HepG2 (cell line): ENCODE measurements around the gene HOXD12. TPM values are rescaled to one million over a fixed set of nuclear protein-coding genes. Genes with fewer than 3 reads are reported as not detected.

Experiments
- ATAC-seq: fragments of 200-7000 bp; cut with Tn5 transposase; 3 replicates; pipeline ENCODE4 v1.9.1; 2020; ENCODE audit warnings: mild to moderate bottlenecking, moderate library complexity
- BruUV-seq: library from RNA; stranded (reverse); fragments of 400-500 nt; replicated peaks from 2 replicates; lab custom pipeline; 2021; lab: Mats Ljungman, UMichigan
- CTCF ChIA-PET: fragments of 300-600 bp; formaldehyde crosslinking; extraction: SDS; loops from one replicate; lab custom pipeline; 2021; ENCODE audit warnings: low total read pairs, inconsistent platforms, low intra/inter-chr PET ratio; lab: Yijun Ruan, JAX
- POLR2A ChIA-PET: fragments of 350-600 bp; sonication (Branson Sonifier 250); formaldehyde crosslinking; loops from one replicate; lab custom pipeline; 2020; ENCODE audit warnings: antibody characterized with exemption, inconsistent platforms; lab: Yijun Ruan, JAX
- DNase-seq: peaks from one replicate; pipeline ENCODE4 v3.0.0-alpha.2; 2015; ENCODE audit warnings: low spot score
- FAIRE-seq: peaks from 3 replicates; lab custom pipeline; 2011; peaks lifted over from hg19 to GRCh38; lab: Jason Lieb, UNC
- H2AFZ ChIP-seq: one replicate; pipeline ENCODE4 v1.6.1; 2011; ENCODE audit warnings: low read length, inconsistent platforms
- H3K27ac ChIP-seq: fragments of 300-600 bp; 3 replicates; pipeline ENCODE4 v1.8.0; 2011; ENCODE audit warnings: mixed run types, mild to moderate bottlenecking, mixed read lengths, low read length, inconsistent platforms; ENCODE audit not compliant: insufficient read depth; ENCODE audit errors: extremely low read length
- H3K27me3 ChIP-seq, 2 experiments: fragments of 200-600 bp in 1 of 2; 2 replicates in 1 of 2; 3 replicates in 1 of 2; pipeline versions ENCODE4 v1.6.0 to v1.8.0; 2011; ENCODE audit warnings: low read length in 2 of 2, mild to moderate bottlenecking in 2 of 2, moderate library complexity in 2 of 2, inconsistent platforms in 1 of 2; ENCODE audit not compliant: insufficient read depth in 2 of 2, control insufficient read depth in 1 of 2
- H3K36me3 ChIP-seq, 2 experiments: fragments of 200-600 bp in 1 of 2; replicated peaks in 1 of 2; 2 replicates in 1 of 2; 3 replicates in 1 of 2; pipeline versions ENCODE4 v1.5.1 to v1.8.0; 2011; ENCODE audit warnings: low read length in 2 of 2, inconsistent platforms in 1 of 2; ENCODE audit not compliant: insufficient read depth in 2 of 2, control insufficient read depth in 1 of 2
- H3K4me1 ChIP-seq: 2 replicates; pipeline ENCODE4 v1.5.1; 2012; ENCODE audit warnings: low read length, inconsistent platforms; ENCODE audit not compliant: insufficient read depth
- H3K4me2 ChIP-seq: 2 replicates; pipeline ENCODE4 v1.6.0; 2011; ENCODE audit warnings: low read depth, low read length, inconsistent platforms
- H3K4me3 ChIP-seq, 3 experiments: fragments of 200-600 bp in 1 of 3; sonication (generic), shearing (Covaris generic) in 1 of 3; replicated peaks in 1 of 3; 2 replicates each; pipeline ENCODE4 v1.5.1; 2011 to 2016; ENCODE audit warnings: low read length in 3 of 3, inconsistent platforms in 2 of 3, low read depth in 2 of 3, mild to moderate bottlenecking in 2 of 3, control low read depth in 1 of 3, mixed read lengths in 1 of 3; ENCODE audit not compliant: insufficient read depth in 1 of 3
- H3K79me2 ChIP-seq: one replicate; pipeline ENCODE4 v1.6.1; 2011; ENCODE audit warnings: low read length, inconsistent platforms; ENCODE audit not compliant: insufficient read depth
- H3K9ac ChIP-seq: 2 replicates; pipeline ENCODE4 v1.6.0; 2011; ENCODE audit warnings: mild to moderate bottlenecking, low read depth, low read length, inconsistent platforms; ENCODE audit not compliant: insufficient read depth
- H3K9me3 ChIP-seq: 2 replicates; pipeline ENCODE4 v1.5.1; 2012; ENCODE audit warnings: mild to moderate bottlenecking, low read length
- H4K20me1 ChIP-seq: 2 replicates; pipeline ENCODE4 v1.6.0; 2011; ENCODE audit warnings: inconsistent platforms, mild to moderate bottlenecking, low read length, moderate library complexity; ENCODE audit not compliant: insufficient read depth
- MEF2D ChIP-seq: sonication (generic); formaldehyde crosslinking; IDR thresholded peaks from 2 replicates; pipeline ENCODE4 v1.5.1; 2020; ENCODE audit warnings: mild to moderate bottlenecking, missing genetic modification reagents
- MIXL1 ChIP-seq: IDR thresholded peaks from 2 replicates; pipeline ENCODE4 v1.6.1; 2016
- MZF1 ChIP-seq: sonication (generic); formaldehyde crosslinking; IDR thresholded peaks from 2 replicates; pipeline ENCODE4 v1.8.1; 2023; ENCODE audit warnings: mild to moderate bottlenecking, missing genetic modification reagents, borderline replicate concordance
- NFKB2 ChIP-seq: sonication (generic); formaldehyde crosslinking; IDR thresholded peaks from 2 replicates; pipeline ENCODE4 v1.4.0; 2020; ENCODE audit warnings: missing genetic modification reagents, borderline replicate concordance
- PHF21A ChIP-seq: sonication (generic); formaldehyde crosslinking; IDR thresholded peaks from 2 replicates; pipeline ENCODE4 v1.5.0; 2020; ENCODE audit warnings: mild to moderate bottlenecking, missing genetic modification reagents
- PRPF4 ChIP-seq: fragments of 200-400 bp; formaldehyde crosslinking; IDR thresholded peaks from 2 replicates; pipeline ENCODE4 v1.6.1; 2016; ENCODE audit warnings: low read length, low read depth; ENCODE audit not compliant: poor library complexity, severe bottlenecking
- SMYD3 ChIP-seq: sonication (generic); formaldehyde crosslinking; IDR thresholded peaks from 2 replicates; pipeline ENCODE4 v1.8.1; 2023; ENCODE audit warnings: mild to moderate bottlenecking, missing genetic modification reagents
- ZNF431 ChIP-seq: sonication (generic); formaldehyde crosslinking; IDR thresholded peaks from 2 replicates; pipeline ENCODE4 v1.9.0; 2022; ENCODE audit warnings: missing genetic modification reagents, low read depth, mild to moderate bottlenecking, borderline replicate concordance
- ZNF572 ChIP-seq: sonication (generic); formaldehyde crosslinking; IDR thresholded peaks from 2 replicates; pipeline ENCODE4 v1.5.1; 2020; ENCODE audit warnings: mild to moderate bottlenecking, missing genetic modification reagents
- ZNF670 ChIP-seq: sonication (generic); formaldehyde crosslinking; IDR thresholded peaks from 2 replicates; pipeline ENCODE4 v1.8.0; 2022; ENCODE audit warnings: mild to moderate bottlenecking, missing genetic modification reagents, borderline replicate concordance
- ZNF737 ChIP-seq: sonication (generic); formaldehyde crosslinking; IDR thresholded peaks from 2 replicates; pipeline ENCODE4 v1.5.0; 2020; ENCODE audit warnings: missing genetic modification reagents, mild to moderate bottlenecking, borderline replicate concordance
- WGBS: methylation state at CpG from one replicate; pipeline ENCODE4 v1.1.6; 2017; ENCODE audit warnings: low lambda C conversion rate; 5-methylcytosine and 5-hydroxymethylcytosine counted together
- in situ Hi-C: cut with HindIII; loops from 2 replicates; pipeline ENCODE4 v1.10.0; 2017; ENCODE audit warnings: low pct_unique_long_range_greater_than_20kb; ENCODE audit not compliant: extremely low pct_ligation_motif_present
- intact Hi-C: fragments of 100-400 bp; cut with micrococcal nuclease; formaldehyde crosslinking; loops from one replicate; pipeline ENCODE4 v1.10.0; 2022; ENCODE audit not compliant: unreplicated experiment
- polyA plus RNA-seq, 8 experiments: library from polyadenylated mRNA; depleted of rRNA in 3 of 8; stranded (reverse) in 7 of 8; unstranded in 1 of 8; fragments of >200 nt; fragmentation: Illumina TruSeq in 4 of 8; extraction: Trizol in 4 of 8; gene quantifications; 2 replicates each; pipeline versions ENCODE4 v1.2.1 to v1.2.3, GENCODE V29; 2011 to 2016; ENCODE audit warnings: low read depth in 4 of 8, missing spikeins in 1 of 8, mixed read lengths in 1 of 8; ENCODE audit not compliant: insufficient read depth in 1 of 8
- total RNA-seq, 5 experiments: library from RNA; depleted of rRNA; stranded (reverse); fragments of >200 nt; fragmentation: Illumina TruSeq; extraction: Trizol; gene quantifications; 2 replicates each; pipeline ENCODE4 v1.2.3, GENCODE V29; 2016; ENCODE audit warnings: low read depth in 1 of 5
- TF ChIP-seq, protein P1 (sequence below): IDR thresholded peaks from 2 replicates; pipeline ENCODE4 v1.6.1; 2016; ENCODE audit warnings: missing genetic modification reagents, missing compliant biosample characterization
- TF ChIP-seq, protein P2 (sequence below): sonication (generic); formaldehyde crosslinking; IDR thresholded peaks from 2 replicates; pipeline ENCODE4 v1.4.0; 2020; ENCODE audit warnings: missing genetic modification reagents, borderline replicate concordance
- TF ChIP-seq, protein P3 (sequence below): sonication (generic); formaldehyde crosslinking; IDR thresholded peaks from 2 replicates; pipeline ENCODE4 v1.4.0; 2020; ENCODE audit warnings: mild to moderate bottlenecking, missing genetic modification reagents, borderline replicate concordance

Gene HOXD12
- total and polyA plus RNA-seq, 2 of the 13 experiments (the other 11 are each of a cell fraction or from before 2014, with no cell fraction given), result not detected

DNA sequence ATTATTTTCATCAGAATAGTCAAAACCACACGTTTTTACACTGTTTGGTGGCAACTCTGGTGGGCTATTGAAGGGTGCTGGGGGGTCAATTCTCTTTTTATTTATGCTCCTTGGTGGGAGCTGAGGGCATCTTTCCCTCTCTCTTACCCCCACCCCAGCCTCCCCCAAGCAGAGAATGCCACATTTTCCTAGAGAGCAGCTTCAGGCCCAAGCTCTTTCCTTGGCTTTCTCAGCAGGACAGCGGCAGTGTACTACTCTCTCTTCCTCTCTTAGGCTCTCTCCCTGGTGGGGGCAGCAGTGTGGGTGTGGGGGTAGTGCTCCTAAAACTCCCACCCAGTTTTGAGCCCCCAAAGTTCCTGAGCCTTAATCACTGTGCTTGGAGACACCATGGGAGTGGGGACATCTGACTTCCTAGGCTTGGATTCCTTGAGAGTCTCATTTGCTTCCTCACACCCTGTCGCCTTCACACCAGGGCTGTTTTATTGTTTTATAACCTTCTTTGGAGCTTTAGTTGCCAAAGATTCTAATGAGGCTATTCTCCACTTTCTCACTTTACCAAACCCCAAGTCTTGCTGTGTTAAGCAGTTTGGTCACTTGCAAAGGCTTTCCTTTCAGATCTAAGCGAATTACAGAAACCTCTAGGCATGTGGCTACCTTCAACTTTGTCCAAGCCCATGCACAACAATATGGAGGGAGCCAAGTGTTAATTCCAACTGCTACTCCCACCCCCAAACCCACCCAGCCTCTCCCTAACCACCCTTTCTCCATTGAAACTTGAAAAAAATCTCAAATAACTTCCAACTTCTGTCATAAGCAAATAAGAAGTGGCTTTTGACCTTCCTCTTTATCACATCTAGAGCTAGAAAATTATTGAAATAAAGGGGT, 45.7 kb downstream of the HOXD12 start:
- Histone ChIP-seq H3K4me2 (no peak overlapping the region), H3K4me3 (no peak overlapping the region), H3K27me3 (peaks cover 12 to 92% of the 10 kb centered on the region in 2 experiments), H2AFZ (no peak overlapping the region), H3K36me3 (no peaks in the 10 kb centered on the region), H3K79me2 (no peaks in the 10 kb centered on the region), H3K9me3 (no peaks in the 10 kb centered on the region), H3K4me1 (peaks cover 28% of the 10 kb centered on the region), H3K9ac (no peak overlapping the region), H3K27ac (no peak overlapping the region), H4K20me1 (no peaks in the 10 kb centered on the region)
- BruUV-seq, result no TSS peak
- FAIRE-seq (no peak), ATAC-seq (no peak), DNase-seq (no peak)
- WGBS, result 3% methylated on average over 4 of the region's 4 CpGs
- intact Hi-C loops, result no loop called here
- in situ Hi-C loops, result no loop called here
- CTCF ChIA-PET, result no interaction called here
- POLR2A ChIA-PET, result no interaction called here
- TF ChIP-seq, protein P1, sequence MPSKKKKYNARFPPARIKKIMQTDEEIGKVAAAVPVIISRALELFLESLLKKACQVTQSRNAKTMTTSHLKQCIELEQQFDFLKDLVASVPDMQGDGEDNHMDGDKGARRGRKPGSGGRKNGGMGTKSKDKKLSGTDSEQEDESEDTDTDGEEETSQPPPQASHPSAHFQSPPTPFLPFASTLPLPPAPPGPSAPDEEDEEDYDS, result no peak
- TF ChIP-seq PRPF4 (no peak), PHF21A (CRISPR knock-in tag) (no peak), MIXL1 (no peak), MZF1 (CRISPR knock-in tag) (no peak), SMYD3 (CRISPR knock-in tag) (no peak), ZNF572 (CRISPR knock-in tag) (no peak), ZNF670 (CRISPR knock-in tag) (no peak), NFKB2 (CRISPR knock-in tag) (no peak), ZNF431 (CRISPR knock-in tag) (no peak), MEF2D (CRISPR knock-in tag) (no peak), ZNF737 (CRISPR knock-in tag) (no peak)
- TF ChIP-seq, protein P2, sequence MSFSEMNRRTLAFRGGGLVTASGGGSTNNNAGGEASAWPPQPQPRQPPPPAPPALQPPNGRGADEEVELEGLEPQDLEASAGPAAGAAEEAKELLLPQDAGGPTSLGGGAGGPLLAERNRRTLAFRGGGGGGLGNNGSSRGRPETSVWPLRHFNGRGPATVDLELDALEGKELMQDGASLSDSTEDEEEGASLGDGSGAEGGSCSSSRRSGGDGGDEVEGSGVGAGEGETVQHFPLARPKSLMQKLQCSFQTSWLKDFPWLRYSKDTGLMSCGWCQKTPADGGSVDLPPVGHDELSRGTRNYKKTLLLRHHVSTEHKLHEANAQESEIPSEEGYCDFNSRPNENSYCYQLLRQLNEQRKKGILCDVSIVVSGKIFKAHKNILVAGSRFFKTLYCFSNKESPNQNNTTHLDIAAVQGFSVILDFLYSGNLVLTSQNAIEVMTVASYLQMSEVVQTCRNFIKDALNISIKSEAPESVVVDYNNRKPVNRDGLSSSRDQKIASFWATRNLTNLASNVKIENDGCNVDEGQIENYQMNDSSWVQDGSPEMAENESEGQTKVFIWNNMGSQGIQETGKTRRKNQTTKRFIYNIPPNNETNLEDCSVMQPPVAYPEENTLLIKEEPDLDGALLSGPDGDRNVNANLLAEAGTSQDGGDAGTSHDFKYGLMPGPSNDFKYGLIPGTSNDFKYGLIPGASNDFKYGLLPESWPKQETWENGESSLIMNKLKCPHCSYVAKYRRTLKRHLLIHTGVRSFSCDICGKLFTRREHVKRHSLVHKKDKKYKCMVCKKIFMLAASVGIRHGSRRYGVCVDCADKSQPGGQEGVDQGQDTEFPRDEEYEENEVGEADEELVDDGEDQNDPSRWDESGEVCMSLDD, result no peak
- TF ChIP-seq, protein P3, sequence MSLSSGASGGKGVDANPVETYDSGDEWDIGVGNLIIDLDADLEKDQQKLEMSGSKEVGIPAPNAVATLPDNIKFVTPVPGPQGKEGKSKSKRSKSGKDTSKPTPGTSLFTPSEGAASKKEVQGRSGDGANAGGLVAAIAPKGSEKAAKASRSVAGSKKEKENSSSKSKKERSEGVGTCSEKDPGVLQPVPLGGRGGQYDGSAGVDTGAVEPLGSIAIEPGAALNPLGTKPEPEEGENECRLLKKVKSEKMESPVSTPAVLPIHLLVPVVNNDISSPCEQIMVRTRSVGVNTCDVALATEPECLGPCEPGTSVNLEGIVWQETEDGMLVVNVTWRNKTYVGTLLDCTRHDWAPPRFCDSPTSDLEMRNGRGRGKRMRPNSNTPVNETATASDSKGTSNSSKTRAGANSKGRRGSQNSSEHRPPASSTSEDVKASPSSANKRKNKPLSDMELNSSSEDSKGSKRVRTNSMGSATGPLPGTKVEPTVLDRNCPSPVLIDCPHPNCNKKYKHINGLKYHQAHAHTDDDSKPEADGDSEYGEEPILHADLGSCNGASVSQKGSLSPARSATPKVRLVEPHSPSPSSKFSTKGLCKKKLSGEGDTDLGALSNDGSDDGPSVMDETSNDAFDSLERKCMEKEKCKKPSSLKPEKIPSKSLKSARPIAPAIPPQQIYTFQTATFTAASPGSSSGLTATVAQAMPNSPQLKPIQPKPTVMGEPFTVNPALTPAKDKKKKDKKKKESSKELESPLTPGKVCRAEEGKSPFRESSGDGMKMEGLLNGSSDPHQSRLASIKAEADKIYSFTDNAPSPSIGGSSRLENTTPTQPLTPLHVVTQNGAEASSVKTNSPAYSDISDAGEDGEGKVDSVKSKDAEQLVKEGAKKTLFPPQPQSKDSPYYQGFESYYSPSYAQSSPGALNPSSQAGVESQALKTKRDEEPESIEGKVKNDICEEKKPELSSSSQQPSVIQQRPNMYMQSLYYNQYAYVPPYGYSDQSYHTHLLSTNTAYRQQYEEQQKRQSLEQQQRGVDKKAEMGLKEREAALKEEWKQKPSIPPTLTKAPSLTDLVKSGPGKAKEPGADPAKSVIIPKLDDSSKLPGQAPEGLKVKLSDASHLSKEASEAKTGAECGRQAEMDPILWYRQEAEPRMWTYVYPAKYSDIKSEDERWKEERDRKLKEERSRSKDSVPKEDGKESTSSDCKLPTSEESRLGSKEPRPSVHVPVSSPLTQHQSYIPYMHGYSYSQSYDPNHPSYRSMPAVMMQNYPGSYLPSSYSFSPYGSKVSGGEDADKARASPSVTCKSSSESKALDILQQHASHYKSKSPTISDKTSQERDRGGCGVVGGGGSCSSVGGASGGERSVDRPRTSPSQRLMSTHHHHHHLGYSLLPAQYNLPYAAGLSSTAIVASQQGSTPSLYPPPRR, result no peak
